Keratinocyte (primary cell): Measurements from ENCODE around the gene GFOD1.

Experiments used
- EZH2 ChIP-seq: IDR thresholded peaks from one replicate; pipeline ENCODE4 v1.6.1; 2012; ENCODE audit warnings: inconsistent platforms, mild to moderate bottlenecking, low read length, moderate library complexity
- TF ChIP-seq, protein P1 (sequence below), 3 experiments: IDR thresholded peaks in 1 of 3; conservative IDR thresholded peaks in 1 of 3; optimal IDR thresholded peaks in 1 of 3; 2 replicates in 2 of 3; 3 replicates in 1 of 3; pipeline versions ENCODE3 to v1.5.1; 2011; ENCODE audit warnings: low read length in 3 of 3, mild to moderate bottlenecking in 3 of 3, moderate library complexity in 2 of 3, control low read depth in 1 of 3, inconsistent platforms in 1 of 3; ENCODE audit not compliant: insufficient read depth in 2 of 3; ENCODE audit errors: extremely low read depth in 1 of 3

DNA sequence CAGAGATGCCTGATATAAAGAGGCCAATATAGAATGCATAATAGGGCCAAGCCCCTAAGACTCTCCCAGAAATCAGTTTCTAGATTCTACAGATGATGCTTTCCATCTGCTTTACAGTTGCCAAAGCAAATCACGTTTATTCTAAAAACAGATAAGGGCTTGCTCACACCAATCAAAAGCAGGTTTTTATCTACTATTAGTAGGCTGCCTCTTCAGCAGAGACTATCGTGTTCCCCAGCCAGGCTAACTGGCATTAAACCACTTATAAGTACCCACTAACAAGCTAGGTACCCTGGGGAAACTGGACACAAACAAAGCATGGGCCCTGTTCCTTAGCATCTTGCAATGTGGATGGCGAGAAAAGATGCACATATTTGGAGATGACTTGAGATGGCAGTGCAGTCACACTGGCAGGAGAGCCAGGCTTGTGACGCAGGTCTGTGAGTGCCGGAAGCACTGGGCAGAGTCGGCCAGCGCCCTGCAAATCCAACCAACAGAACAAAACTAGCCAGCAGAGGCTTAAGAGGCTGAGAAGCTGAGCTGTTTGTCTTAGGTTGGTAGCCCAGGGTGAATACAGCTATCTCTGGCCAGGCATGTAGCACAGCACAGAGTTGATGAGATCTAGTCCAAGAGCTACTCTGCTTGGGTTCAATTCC, 73.4 kb downstream of the GFOD1 start:
- TF ChIP-seq, protein P1, sequence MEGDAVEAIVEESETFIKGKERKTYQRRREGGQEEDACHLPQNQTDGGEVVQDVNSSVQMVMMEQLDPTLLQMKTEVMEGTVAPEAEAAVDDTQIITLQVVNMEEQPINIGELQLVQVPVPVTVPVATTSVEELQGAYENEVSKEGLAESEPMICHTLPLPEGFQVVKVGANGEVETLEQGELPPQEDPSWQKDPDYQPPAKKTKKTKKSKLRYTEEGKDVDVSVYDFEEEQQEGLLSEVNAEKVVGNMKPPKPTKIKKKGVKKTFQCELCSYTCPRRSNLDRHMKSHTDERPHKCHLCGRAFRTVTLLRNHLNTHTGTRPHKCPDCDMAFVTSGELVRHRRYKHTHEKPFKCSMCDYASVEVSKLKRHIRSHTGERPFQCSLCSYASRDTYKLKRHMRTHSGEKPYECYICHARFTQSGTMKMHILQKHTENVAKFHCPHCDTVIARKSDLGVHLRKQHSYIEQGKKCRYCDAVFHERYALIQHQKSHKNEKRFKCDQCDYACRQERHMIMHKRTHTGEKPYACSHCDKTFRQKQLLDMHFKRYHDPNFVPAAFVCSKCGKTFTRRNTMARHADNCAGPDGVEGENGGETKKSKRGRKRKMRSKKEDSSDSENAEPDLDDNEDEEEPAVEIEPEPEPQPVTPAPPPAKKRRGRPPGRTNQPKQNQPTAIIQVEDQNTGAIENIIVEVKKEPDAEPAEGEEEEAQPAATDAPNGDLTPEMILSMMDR (optimal IDR thresholded peaks at IDR 0.05 in 1 of 3, IDR thresholded peaks at IDR 0.05 in 1 of 3, conservative IDR thresholded peaks at IDR 0.05 in 1 of 3; ENCODE audit: extremely low read depth in 1 of 3, insufficient read depth in 2 of 3, low read length in 3 of 3): peak in 1 of 3 experiments; percentile 2
- TF ChIP-seq EZH2: no peak
